ENCODE results near the gene TLCD4. TPM values are rescaled to one million over a fixed set of nuclear protein-coding genes. Genes with fewer than 3 reads are reported as not detected.

Gene TLCD4
- total RNA-seq, 1 experiment from 2014 or later = 12.1 TPM

DNA sequence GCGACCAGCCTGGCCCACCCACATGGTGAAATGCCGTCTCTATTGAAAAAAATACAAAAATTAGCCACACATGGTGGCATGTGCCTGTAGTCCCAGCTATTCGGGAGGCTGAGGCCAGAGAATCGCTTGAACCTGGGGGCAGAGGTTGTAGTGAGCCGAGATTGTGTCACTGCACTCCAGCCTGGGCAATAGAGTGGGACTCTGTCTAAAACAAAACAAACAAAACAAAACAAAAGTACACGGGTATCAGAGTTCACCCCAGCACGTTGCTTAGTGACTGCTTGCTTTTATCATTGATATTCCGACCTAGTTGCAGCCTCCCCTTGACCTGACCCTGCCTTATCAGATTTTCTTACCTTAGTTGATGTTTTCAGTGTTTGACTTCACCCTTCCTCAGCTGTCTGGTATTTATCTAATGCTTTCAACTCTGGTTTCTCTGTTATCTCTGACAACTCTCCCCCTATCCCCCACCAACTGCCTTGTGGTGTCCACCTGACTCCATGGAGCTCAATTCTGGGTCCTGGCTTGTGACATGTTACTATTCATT is 5.1 kb downstream of the TLCD4 start:
- DNase-seq (ENCODE audit: low read depth, low spot score) (no peak), ATAC-seq (no peak)
- no peaks in the 10 kb centered on the region for H3K9me2 ChIP-seq (ENCODE audit: insufficient read depth)
- no peak for TF ChIP-seq ZFX (IDR thresholded peaks at IDR 0.05)
- no peak for TF ChIP-seq POLR2AphosphoS5 (IDR thresholded peaks at IDR 0.05; ENCODE audit: low read depth, low read length)
- TF ChIP-seq, protein P1, sequence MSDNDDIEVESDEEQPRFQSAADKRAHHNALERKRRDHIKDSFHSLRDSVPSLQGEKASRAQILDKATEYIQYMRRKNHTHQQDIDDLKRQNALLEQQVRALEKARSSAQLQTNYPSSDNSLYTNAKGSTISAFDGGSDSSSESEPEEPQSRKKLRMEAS (IDR thresholded peaks at IDR 0.05) = no peak
- TF ChIP-seq, protein P2, sequence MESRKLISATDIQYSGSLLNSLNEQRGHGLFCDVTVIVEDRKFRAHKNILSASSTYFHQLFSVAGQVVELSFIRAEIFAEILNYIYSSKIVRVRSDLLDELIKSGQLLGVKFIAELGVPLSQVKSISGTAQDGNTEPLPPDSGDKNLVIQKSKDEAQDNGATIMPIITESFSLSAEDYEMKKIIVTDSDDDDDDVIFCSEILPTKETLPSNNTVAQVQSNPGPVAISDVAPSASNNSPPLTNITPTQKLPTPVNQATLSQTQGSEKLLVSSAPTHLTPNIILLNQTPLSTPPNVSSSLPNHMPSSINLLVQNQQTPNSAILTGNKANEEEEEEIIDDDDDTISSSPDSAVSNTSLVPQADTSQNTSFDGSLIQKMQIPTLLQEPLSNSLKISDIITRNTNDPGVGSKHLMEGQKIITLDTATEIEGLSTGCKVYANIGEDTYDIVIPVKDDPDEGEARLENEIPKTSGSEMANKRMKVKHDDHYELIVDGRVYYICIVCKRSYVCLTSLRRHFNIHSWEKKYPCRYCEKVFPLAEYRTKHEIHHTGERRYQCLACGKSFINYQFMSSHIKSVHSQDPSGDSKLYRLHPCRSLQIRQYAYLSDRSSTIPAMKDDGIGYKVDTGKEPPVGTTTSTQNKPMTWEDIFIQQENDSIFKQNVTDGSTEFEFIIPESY (IDR thresholded peaks at IDR 0.05; ENCODE audit: extremely low read depth, insufficient replicate concordance, low read length) = no peak
- no peak for TF ChIP-seq CEBPB (IDR thresholded peaks at IDR 0.05; ENCODE audit: low read depth)
- no TSS peak for BruUV-seq (replicated peaks)
- ChIA-PET CTCF (no interaction called here), POLR2A (no interaction called here), RAD21 (ENCODE audit: low non-redundant PET in 1 of 2, low total read pairs in 2 of 2, uncharacterized antibody in 2 of 2, unreplicated experiment in 2 of 2) (no interaction called here)
- H3K9me3 ChIP-seq (ENCODE audit: control insufficient read depth in 1 of 2, insufficient read depth in 1 of 2, low read depth in 1 of 2, low read length in 2 of 2) = no peaks in the 10 kb centered on the region
- no peak overlapping the region for H3K4me2 ChIP-seq (ENCODE audit: low read length)
- intact Hi-C loops (cut with micrococcal nuclease) = no loop called here
- H2AFZ ChIP-seq (ENCODE audit: low read depth, low read length, poor library complexity, severe bottlenecking) = no peak overlapping the region
- H4K20me1 ChIP-seq (ENCODE audit: insufficient read depth) = no peaks in the 10 kb centered on the region
- no peak overlapping the region for H3K27ac ChIP-seq (ENCODE audit: low read depth, low read length)
- peaks cover 5% of the 10 kb centered on the region; the same call in 1 of the 2 replicates for H3K79me2 ChIP-seq (ENCODE audit: insufficient read depth, low read length)
- peaks cover 4 to 10% of the 10 kb centered on the region in 2 experiments; a peak in 3 of 4 replicates for H3K4me1 ChIP-seq (ENCODE audit: control insufficient read depth in 1 of 2, insufficient read depth in 2 of 2, low read length in 2 of 2)
- no peak overlapping the region for H3K4me3 ChIP-seq (replicated peaks in 1 of 2; ENCODE audit: low read depth in 1 of 2, low read length in 2 of 2)
- no peaks in the 10 kb centered on the region for H3K27me3 ChIP-seq (ENCODE audit: insufficient read depth, low read length)
- H3K9ac ChIP-seq (ENCODE audit: low read length) = no peak overlapping the region
- no peaks in the 10 kb centered on the region for H3K36me3 ChIP-seq (ENCODE audit: control insufficient read depth in 1 of 2, insufficient read depth in 2 of 2, low read length in 2 of 2)

DNA sequence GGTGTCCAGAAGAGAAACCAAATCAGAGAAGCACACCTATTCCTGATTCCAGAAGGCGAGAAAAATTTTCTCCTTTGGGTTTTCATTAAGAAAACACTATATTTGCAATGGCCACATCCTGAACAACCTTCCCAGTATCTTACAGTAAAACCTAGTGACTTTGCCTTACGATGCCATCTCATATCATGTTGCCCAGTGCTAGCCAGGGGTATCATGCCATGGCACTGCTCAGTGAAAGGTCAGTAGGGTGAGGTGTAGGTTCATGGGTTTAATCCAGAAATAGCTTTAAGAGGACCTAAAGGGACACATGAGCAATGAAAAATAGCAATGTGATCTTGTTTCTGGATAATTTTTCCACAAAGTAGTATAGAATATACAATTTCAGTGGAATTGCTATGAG is 7.2 kb downstream of the TLCD4 start:
- no peak overlapping the region for H3K4me3 ChIP-seq (replicated peaks in 1 of 2; ENCODE audit: low read depth in 1 of 2, low read length in 2 of 2)
- ChIA-PET POLR2A (no interaction called here), RAD21 (ENCODE audit: low non-redundant PET in 1 of 2, low total read pairs in 2 of 2, uncharacterized antibody in 2 of 2, unreplicated experiment in 2 of 2) (no interaction called here), CTCF (no interaction called here)
- no peaks in the 10 kb centered on the region for H3K9me3 ChIP-seq (ENCODE audit: control insufficient read depth in 1 of 2, insufficient read depth in 1 of 2, low read depth in 1 of 2, low read length in 2 of 2)
- no peaks in the 10 kb centered on the region for H3K4me1 ChIP-seq (ENCODE audit: control insufficient read depth in 1 of 2, insufficient read depth in 2 of 2, low read length in 2 of 2)
- H3K36me3 ChIP-seq (ENCODE audit: control insufficient read depth in 1 of 2, insufficient read depth in 2 of 2, low read length in 2 of 2) = no peaks in the 10 kb centered on the region
- H3K27me3 ChIP-seq (ENCODE audit: insufficient read depth, low read length) = no peaks in the 10 kb centered on the region
- no peak overlapping the region for H3K4me2 ChIP-seq (ENCODE audit: low read length)
- H3K27ac ChIP-seq (ENCODE audit: low read depth, low read length) = no peak overlapping the region
- no peaks in the 10 kb centered on the region; the same call in 1 of the 2 replicates for H3K79me2 ChIP-seq (ENCODE audit: insufficient read depth, low read length)
- ATAC-seq = no peak
- H3K9me2 ChIP-seq (ENCODE audit: insufficient read depth) = no peaks in the 10 kb centered on the region
- no TSS peak for BruUV-seq (replicated peaks)
- no peaks in the 10 kb centered on the region for H4K20me1 ChIP-seq (ENCODE audit: insufficient read depth)
- DNase-seq (ENCODE audit: low read depth, low spot score) = no peak
- TF ChIP-seq, protein P3, sequence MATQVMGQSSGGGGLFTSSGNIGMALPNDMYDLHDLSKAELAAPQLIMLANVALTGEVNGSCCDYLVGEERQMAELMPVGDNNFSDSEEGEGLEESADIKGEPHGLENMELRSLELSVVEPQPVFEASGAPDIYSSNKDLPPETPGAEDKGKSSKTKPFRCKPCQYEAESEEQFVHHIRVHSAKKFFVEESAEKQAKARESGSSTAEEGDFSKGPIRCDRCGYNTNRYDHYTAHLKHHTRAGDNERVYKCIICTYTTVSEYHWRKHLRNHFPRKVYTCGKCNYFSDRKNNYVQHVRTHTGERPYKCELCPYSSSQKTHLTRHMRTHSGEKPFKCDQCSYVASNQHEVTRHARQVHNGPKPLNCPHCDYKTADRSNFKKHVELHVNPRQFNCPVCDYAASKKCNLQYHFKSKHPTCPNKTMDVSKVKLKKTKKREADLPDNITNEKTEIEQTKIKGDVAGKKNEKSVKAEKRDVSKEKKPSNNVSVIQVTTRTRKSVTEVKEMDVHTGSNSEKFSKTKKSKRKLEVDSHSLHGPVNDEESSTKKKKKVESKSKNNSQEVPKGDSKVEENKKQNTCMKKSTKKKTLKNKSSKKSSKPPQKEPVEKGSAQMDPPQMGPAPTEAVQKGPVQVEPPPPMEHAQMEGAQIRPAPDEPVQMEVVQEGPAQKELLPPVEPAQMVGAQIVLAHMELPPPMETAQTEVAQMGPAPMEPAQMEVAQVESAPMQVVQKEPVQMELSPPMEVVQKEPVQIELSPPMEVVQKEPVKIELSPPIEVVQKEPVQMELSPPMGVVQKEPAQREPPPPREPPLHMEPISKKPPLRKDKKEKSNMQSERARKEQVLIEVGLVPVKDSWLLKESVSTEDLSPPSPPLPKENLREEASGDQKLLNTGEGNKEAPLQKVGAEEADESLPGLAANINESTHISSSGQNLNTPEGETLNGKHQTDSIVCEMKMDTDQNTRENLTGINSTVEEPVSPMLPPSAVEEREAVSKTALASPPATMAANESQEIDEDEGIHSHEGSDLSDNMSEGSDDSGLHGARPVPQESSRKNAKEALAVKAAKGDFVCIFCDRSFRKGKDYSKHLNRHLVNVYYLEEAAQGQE (IDR thresholded peaks at IDR 0.05; ENCODE audit: low read depth) = no peak
- TF ChIP-seq, protein P4, sequence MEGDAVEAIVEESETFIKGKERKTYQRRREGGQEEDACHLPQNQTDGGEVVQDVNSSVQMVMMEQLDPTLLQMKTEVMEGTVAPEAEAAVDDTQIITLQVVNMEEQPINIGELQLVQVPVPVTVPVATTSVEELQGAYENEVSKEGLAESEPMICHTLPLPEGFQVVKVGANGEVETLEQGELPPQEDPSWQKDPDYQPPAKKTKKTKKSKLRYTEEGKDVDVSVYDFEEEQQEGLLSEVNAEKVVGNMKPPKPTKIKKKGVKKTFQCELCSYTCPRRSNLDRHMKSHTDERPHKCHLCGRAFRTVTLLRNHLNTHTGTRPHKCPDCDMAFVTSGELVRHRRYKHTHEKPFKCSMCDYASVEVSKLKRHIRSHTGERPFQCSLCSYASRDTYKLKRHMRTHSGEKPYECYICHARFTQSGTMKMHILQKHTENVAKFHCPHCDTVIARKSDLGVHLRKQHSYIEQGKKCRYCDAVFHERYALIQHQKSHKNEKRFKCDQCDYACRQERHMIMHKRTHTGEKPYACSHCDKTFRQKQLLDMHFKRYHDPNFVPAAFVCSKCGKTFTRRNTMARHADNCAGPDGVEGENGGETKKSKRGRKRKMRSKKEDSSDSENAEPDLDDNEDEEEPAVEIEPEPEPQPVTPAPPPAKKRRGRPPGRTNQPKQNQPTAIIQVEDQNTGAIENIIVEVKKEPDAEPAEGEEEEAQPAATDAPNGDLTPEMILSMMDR (IDR thresholded peaks at IDR 0.05 in 2 of 3, conservative IDR thresholded peaks at IDR 0.05 in 1 of 3; ENCODE audit: borderline replicate concordance in 1 of 3, insufficient read depth in 1 of 3, low read depth in 2 of 3, low read length in 2 of 3) = no peak
- no peak overlapping the region for H3K9ac ChIP-seq (ENCODE audit: low read length)
- intact Hi-C loops (cut with micrococcal nuclease) = no loop called here
- no peak overlapping the region for H2AFZ ChIP-seq (ENCODE audit: low read depth, low read length, poor library complexity, severe bottlenecking)
